OCI-LY1 (cell line): ENCODE measurements around the gene HEG1.

Source experiments
- H2AFZ ChIP-seq: fragments of 200-600 bp; sonication (generic), shearing (Covaris generic); 2 replicates; pipeline ENCODE4 v1.6.0; 2014; ENCODE audit warnings: antibody characterized with exemption, mild to moderate bottlenecking, low read length
- H3F3A ChIP-seq: fragments of 200-600 bp; sonication (generic), shearing (Covaris generic); 2 replicates; pipeline ENCODE4 v1.6.0; 2014; ENCODE audit warnings: mild to moderate bottlenecking, antibody characterized with exemption, low read length, moderate library complexity; ENCODE audit not compliant: insufficient read depth
- H3K27ac ChIP-seq: fragments of 200-600 bp; sonication (generic); 2 replicates; pipeline ENCODE4 v1.5.1; 2014; ENCODE audit warnings: low read length, mixed run types, mild to moderate bottlenecking, low read depth; ENCODE audit not compliant: poor library complexity, severe bottlenecking
- H3K27me3 ChIP-seq: fragments of 200-600 bp; sonication (generic); 2 replicates; pipeline ENCODE4 v1.6.0; 2014; ENCODE audit warnings: antibody characterized with exemption, mild to moderate bottlenecking, low read length, moderate library complexity; ENCODE audit not compliant: insufficient read depth
- H3K36me3 ChIP-seq: fragments of 200-600 bp; sonication (generic); 2 replicates; pipeline ENCODE4 v1.6.1; 2014; ENCODE audit warnings: mild to moderate bottlenecking, antibody characterized with exemption, low read length, moderate library complexity, mixed read lengths; ENCODE audit not compliant: insufficient read depth
- H3K4me1 ChIP-seq: fragments of 200-600 bp; sonication (generic); 2 replicates; pipeline ENCODE4 v1.5.1; 2014; ENCODE audit warnings: mild to moderate bottlenecking, low read length, moderate library complexity; ENCODE audit not compliant: insufficient read depth, severe bottlenecking
- H3K4me2 ChIP-seq: fragments of 200-600 bp; sonication (generic), shearing (Covaris generic); 2 replicates; pipeline ENCODE4 v1.6.1; 2014; ENCODE audit warnings: low read length
- H3K4me3 ChIP-seq: fragments of 200-600 bp; sonication (generic); 2 replicates; pipeline ENCODE4 v1.5.1; 2014; ENCODE audit warnings: low read length, low read depth, mild to moderate bottlenecking, mixed read lengths; ENCODE audit not compliant: poor library complexity, severe bottlenecking
- H3K79me2 ChIP-seq: fragments of 200-600 bp; shearing (Covaris generic); 2 replicates; pipeline ENCODE4 v1.6.1; 2016; ENCODE audit warnings: mixed run types, low read length, mixed read lengths; ENCODE audit not compliant: insufficient read depth
- H3K9ac ChIP-seq: fragments of 200-600 bp; sonication (generic), shearing (Covaris generic); 2 replicates; pipeline ENCODE4 v1.6.1; 2014; ENCODE audit warnings: mild to moderate bottlenecking, low read length, mixed read lengths
- H3K9me2 ChIP-seq: fragments of 200-600 bp; sonication (generic), shearing (Covaris generic); 2 replicates; pipeline ENCODE4 v1.6.1; 2014; ENCODE audit warnings: low read depth, mild to moderate bottlenecking, low read length, mixed read lengths
- H3K9me3 ChIP-seq: fragments of 200-600 bp; shearing (Covaris generic); 2 replicates; pipeline ENCODE4 v1.6.1; 2014; ENCODE audit warnings: low read length, mixed read lengths
- H4K20me1 ChIP-seq: fragments of 200-600 bp; sonication (generic), shearing (Covaris generic); 2 replicates; pipeline ENCODE4 v1.6.0; 2016; ENCODE audit warnings: mild to moderate bottlenecking, low read length; ENCODE audit not compliant: insufficient read depth
- CTCF ChIP-seq: fragments of 200-600 bp; sonication (generic), shearing (Covaris generic); IDR thresholded peaks from 2 replicates; pipeline ENCODE4 v1.5.1; 2017; ENCODE audit warnings: mild to moderate bottlenecking, antibody characterized with exemption, low read length, moderate library complexity, mixed read lengths
- EZH2 ChIP-seq: fragments of 200-600 bp; sonication (generic), shearing (Covaris generic); IDR thresholded peaks from 2 replicates; pipeline ENCODE4 v1.8.0; 2017; ENCODE audit warnings: borderline replicate concordance, mixed run types, mild to moderate bottlenecking, antibody characterized with exemption, low read length, moderate library complexity, mixed read lengths

The HEG1 gene

GRCh38 chr3:125042725-125043406 is 12.9 kb downstream of the HEG1 start:
- Histone ChIP-seq H2AFZ (no peak overlapping the region), H3K27me3 (no peaks in the 10 kb centered on the region; the same call in 1 of the 2 replicates), H4K20me1 (no peaks in the 10 kb centered on the region), H3K27ac (no peak overlapping the region), H3K4me3 (no peak overlapping the region), H3K9me3 (no peaks in the 10 kb centered on the region), H3F3A (no peaks in the 10 kb centered on the region), H3K4me2 (no peak overlapping the region), H3K9me2 (no peaks in the 10 kb centered on the region), H3K4me1 (no peaks in the 10 kb centered on the region), H3K9ac (no peak overlapping the region), H3K79me2 (no peaks in the 10 kb centered on the region), H3K36me3 (no peaks in the 10 kb centered on the region)
- TF ChIP-seq CTCF = no peak
- TF ChIP-seq EZH2 = no peak

- no peak overlapping the region for H3K4me3 ChIP-seq
Observed at GRCh38 chr3:125039131-125040100, 16.4 kb downstream of the HEG1 start.

More at GRCh38 chr3:125039131-125040100, 16.4 kb downstream of the HEG1 start:
- H4K20me1 ChIP-seq = no peaks in the 10 kb centered on the region
- H3K79me2 ChIP-seq = no peaks in the 10 kb centered on the region
- H3F3A ChIP-seq = no peaks in the 10 kb centered on the region
- H3K27ac ChIP-seq = no peak overlapping the region
- H3K9me3 ChIP-seq = 0 out of 2 replicates have a peak, but pooled peaks cover 5% of the 10 kb centered on the region
- H3K36me3 ChIP-seq = no peaks in the 10 kb centered on the region
- TF ChIP-seq CTCF (no peak), EZH2 (no peak)
- H3K9ac ChIP-seq = no peak overlapping the region
- no peaks in the 10 kb centered on the region for H3K4me1 ChIP-seq
- no peak overlapping the region for H3K4me2 ChIP-seq
- H3K9me2 ChIP-seq = no peaks in the 10 kb centered on the region
- H2AFZ ChIP-seq = no peak overlapping the region
- no peaks in the 10 kb centered on the region; the same call in 1 of the 2 replicates for H3K27me3 ChIP-seq
